Smooth muscle cell (in vitro differentiated cells): ENCODE results near the gene DTNB. TPM values are rescaled to one million over a fixed set of nuclear protein-coding genes. Genes with fewer than 3 reads are reported as not detected.

ENCODE experiments used
- DNase-seq: peaks from one replicate; lab custom pipeline; 2025; ENCODE audit not compliant: unreplicated experiment; lab: John Stamatoyannopoulos, UW
- H2AFZ ChIP-seq: fragments of 200-600 bp; sonication (generic); 2 replicates; pipeline ENCODE4 v1.6.0; 2016; ENCODE audit warnings: antibody characterized with exemption, low read depth, mild to moderate bottlenecking
- H3F3A ChIP-seq: fragments of 200-600 bp; sonication (generic); 2 replicates; pipeline ENCODE4 v1.6.0; 2017; ENCODE audit warnings: antibody characterized with exemption, low read depth
- H3K27ac ChIP-seq: fragments of 200-600 bp; sonication (generic); 2 replicates; pipeline ENCODE4 v1.5.1; 2016; ENCODE audit warnings: low read depth, mild to moderate bottlenecking
- H3K27me3 ChIP-seq: fragments of 200-600 bp; sonication (generic); 2 replicates; pipeline ENCODE4 v1.6.1; 2016; ENCODE audit warnings: low read depth, mild to moderate bottlenecking
- H3K36me3 ChIP-seq: fragments of 200-600 bp; sonication (generic); 2 replicates; pipeline ENCODE4 v1.5.1; 2016; ENCODE audit warnings: low read depth
- H3K4me1 ChIP-seq: fragments of 200-600 bp; sonication (generic); 2 replicates; pipeline ENCODE4 v1.5.1; 2016; ENCODE audit warnings: low read depth
- H3K4me2 ChIP-seq: fragments of 200-600 bp; sonication (generic); 2 replicates; pipeline ENCODE4 v1.6.0; 2016; ENCODE audit warnings: mild to moderate bottlenecking
- H3K4me3 ChIP-seq: fragments of 200-600 bp; sonication (generic); 2 replicates; pipeline ENCODE4 v1.5.1; 2016; ENCODE audit warnings: mild to moderate bottlenecking
- H3K79me2 ChIP-seq: fragments of 200-600 bp; sonication (generic); 2 replicates; pipeline ENCODE4 v1.6.0; 2016; ENCODE audit warnings: low read depth, mild to moderate bottlenecking
- H3K9ac ChIP-seq: fragments of 200-600 bp; sonication (generic); 2 replicates; pipeline ENCODE4 v1.6.0; 2016; ENCODE audit warnings: low read depth
- H3K9me3 ChIP-seq: fragments of 200-600 bp; sonication (generic); replicated peaks from 2 replicates; pipeline ENCODE4 v1.5.1; 2016; ENCODE audit warnings: low read depth
- H4K20me1 ChIP-seq: fragments of 200-600 bp; sonication (generic); 2 replicates; pipeline ENCODE4 v1.6.0; 2016; ENCODE audit warnings: low read depth
- CTCF ChIP-seq: fragments of 200-600 bp; sonication (generic); IDR thresholded peaks from 2 replicates; pipeline ENCODE4 v1.5.1; 2017; ENCODE audit warnings: borderline replicate concordance, mild to moderate bottlenecking, antibody characterized with exemption; ENCODE audit not compliant: insufficient read depth, poor library complexity, severe bottlenecking
- WGBS: methylation state at CpG from one replicate; pipeline ENCODE4 v1.1.7; 2016; ENCODE audit warnings: low lambda C conversion rate; 5-methylcytosine and 5-hydroxymethylcytosine counted together
- microRNA counts: library from miRNA; unstranded; fragments of <30 nt; microRNA quantifications from one replicate; lab custom pipeline; 2016
- microRNA-seq: library from miRNA; unstranded; fragments of <30 nt; microRNA quantifications from one replicate; pipeline ENCODE4, GENCODE V29; 2016; ENCODE audit warnings: borderline number of aligned reads
- polyA plus RNA-seq: library from polyadenylated mRNA; unstranded; fragments of >200 nt; fragmentation: Nextera tagmentation; extraction: Ambion mirVana; gene quantifications from 2 replicates; pipeline ENCODE4 v1.2.1, GENCODE V29; 2016
- small RNA-seq: library from RNA; depleted of rRNA; stranded (forward); fragments of <200 nt; gene quantifications from one replicate; pipeline ENCODE3, GENCODE V24; 2014
- total RNA-seq: library from RNA; depleted of rRNA; stranded (reverse); fragments of >200 nt; gene quantifications from 2 replicates; pipeline ENCODE4 v1.2.3, GENCODE V29; 2014

Gene DTNB
- total and polyA plus RNA-seq, 2 experiments from 2014 or later, result 4.9 to 5.4 TPM

DNA sequence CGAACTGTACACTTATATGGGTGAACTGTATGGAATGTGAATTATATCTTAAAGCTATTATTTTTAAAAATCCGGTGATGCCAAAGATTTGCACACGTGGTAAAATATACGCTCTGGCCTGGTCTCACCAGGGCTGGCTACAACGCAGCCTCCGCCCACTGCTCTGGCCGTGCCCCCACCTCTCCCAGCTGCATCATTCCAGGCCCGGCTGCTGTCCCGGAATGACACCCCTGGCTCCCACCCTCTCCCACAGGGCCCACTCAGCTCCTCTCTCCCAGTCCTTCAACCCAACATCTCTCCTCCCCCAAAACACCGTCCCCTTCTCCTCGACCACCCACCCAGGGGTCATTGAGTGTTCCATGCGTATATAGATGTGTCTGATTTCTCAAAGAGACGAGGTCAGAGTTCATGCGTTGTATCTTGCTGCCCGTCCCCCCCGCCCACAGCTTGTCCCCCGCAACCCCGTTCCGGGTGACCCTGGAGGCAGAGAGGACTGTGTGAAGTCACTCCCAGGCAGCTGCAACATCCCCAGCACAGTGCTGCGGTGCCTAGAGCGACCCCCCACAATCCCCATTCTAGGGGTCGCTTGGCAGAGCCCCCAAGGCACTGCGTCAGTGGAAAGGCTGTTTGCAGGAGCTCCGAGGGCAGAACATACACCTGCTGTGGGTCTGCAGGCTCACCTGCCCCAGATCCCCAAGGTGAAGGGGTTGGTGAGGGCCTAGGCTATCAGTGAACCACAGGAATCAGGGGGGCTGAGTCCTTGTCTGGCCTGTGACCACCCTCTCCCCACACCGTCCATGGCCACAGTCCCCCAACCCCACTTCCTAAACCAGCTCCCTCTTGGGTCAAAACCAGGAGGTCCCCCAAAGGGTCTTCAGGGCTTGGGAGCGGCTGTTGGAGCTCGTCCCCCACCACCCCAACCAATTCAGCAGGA lies 345.0 kb downstream of the DTNB start:
- no peaks in the 10 kb centered on the region for H3K36me3 ChIP-seq
- H3K9ac ChIP-seq, result no peak overlapping the region
- H2AFZ ChIP-seq, result no peak overlapping the region
- H3K4me3 ChIP-seq, result no peak overlapping the region
- no peaks in the 10 kb centered on the region for H3K9me3 ChIP-seq
- no peak for TF ChIP-seq CTCF
- H3K27ac ChIP-seq, result no peak overlapping the region
- H3K79me2 ChIP-seq, result peaks cover 48% of the 10 kb centered on the region
- WGBS, result 97% methylated on average over 26 of the region's 27 CpGs
- no peak overlapping the region for H3K4me2 ChIP-seq
- peaks cover 5% of the 10 kb centered on the region for H3F3A ChIP-seq
- peaks cover 97% of the 10 kb centered on the region for H4K20me1 ChIP-seq
- no peaks in the 10 kb centered on the region for H3K27me3 ChIP-seq
- DNase-seq, result no peak
- no peaks in the 10 kb centered on the region for H3K4me1 ChIP-seq

MicroRNAs encoded within 50 kb of the gene (microRNA counts, 767-probe panel; counts per million panel counts)
- 183 counts per million for microRNA hsa-miR-1301 (lab: Ali Mortazavi, UCI)

Small RNAs within 50 kb of the gene (microRNA-seq; reads per million reads assigned to microRNA genes)
- gene MIR1301, result 895 reads per million, percentile 78 among the genes with 10 or more reads in this experiment

Small RNAs within 50 kb of the gene (small RNA-seq; reads per million reads assigned to genes)
- gene MIR1301 (4.8 reads per million, percentile 62 among the genes with 10 or more reads in this experiment), gene RF00019 (not detected)

Other genes with a start within 250 kb of the DTNB start
- gene ASXL2, start 204.9 kb upstream of the DTNB start, total RNA-seq, result 10.1 and 13.2 TPM in 2 replicates
- 4.1 and 7.6 TPM in 2 replicates for gene ASXL2, start 204.9 kb upstream of the DTNB start, polyA plus RNA-seq